ENCODE measurements around the gene ARHGEF28. TPM values are rescaled to one million over a fixed set of nuclear protein-coding genes. Genes with fewer than 3 reads are reported as not detected.

The ARHGEF28 gene, protein sequence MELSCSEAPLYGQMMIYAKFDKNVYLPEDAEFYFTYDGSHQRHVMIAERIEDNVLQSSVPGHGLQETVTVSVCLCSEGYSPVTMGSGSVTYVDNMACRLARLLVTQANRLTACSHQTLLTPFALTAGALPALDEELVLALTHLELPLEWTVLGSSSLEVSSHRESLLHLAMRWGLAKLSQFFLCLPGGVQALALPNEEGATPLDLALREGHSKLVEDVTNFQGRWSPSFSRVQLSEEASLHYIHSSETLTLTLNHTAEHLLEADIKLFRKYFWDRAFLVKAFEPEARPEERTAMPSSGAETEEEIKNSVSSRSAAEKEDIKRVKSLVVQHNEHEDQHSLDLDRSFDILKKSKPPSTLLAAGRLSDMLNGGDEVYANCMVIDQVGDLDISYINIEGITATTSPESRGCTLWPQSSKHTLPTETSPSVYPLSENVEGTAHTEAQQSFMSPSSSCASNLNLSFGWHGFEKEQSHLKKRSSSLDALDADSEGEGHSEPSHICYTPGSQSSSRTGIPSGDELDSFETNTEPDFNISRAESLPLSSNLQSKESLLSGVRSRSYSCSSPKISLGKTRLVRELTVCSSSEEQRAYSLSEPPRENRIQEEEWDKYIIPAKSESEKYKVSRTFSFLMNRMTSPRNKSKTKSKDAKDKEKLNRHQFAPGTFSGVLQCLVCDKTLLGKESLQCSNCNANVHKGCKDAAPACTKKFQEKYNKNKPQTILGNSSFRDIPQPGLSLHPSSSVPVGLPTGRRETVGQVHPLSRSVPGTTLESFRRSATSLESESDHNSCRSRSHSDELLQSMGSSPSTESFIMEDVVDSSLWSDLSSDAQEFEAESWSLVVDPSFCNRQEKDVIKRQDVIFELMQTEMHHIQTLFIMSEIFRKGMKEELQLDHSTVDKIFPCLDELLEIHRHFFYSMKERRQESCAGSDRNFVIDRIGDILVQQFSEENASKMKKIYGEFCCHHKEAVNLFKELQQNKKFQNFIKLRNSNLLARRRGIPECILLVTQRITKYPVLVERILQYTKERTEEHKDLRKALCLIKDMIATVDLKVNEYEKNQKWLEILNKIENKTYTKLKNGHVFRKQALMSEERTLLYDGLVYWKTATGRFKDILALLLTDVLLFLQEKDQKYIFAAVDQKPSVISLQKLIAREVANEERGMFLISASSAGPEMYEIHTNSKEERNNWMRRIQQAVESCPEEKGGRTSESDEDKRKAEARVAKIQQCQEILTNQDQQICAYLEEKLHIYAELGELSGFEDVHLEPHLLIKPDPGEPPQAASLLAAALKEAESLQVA (N-terminal part only)
- total RNA-seq: 12.2 and 20.1 TPM in 2 replicates
- 7.6 TPM for polyA plus RNA-seq (2012)

DNA sequence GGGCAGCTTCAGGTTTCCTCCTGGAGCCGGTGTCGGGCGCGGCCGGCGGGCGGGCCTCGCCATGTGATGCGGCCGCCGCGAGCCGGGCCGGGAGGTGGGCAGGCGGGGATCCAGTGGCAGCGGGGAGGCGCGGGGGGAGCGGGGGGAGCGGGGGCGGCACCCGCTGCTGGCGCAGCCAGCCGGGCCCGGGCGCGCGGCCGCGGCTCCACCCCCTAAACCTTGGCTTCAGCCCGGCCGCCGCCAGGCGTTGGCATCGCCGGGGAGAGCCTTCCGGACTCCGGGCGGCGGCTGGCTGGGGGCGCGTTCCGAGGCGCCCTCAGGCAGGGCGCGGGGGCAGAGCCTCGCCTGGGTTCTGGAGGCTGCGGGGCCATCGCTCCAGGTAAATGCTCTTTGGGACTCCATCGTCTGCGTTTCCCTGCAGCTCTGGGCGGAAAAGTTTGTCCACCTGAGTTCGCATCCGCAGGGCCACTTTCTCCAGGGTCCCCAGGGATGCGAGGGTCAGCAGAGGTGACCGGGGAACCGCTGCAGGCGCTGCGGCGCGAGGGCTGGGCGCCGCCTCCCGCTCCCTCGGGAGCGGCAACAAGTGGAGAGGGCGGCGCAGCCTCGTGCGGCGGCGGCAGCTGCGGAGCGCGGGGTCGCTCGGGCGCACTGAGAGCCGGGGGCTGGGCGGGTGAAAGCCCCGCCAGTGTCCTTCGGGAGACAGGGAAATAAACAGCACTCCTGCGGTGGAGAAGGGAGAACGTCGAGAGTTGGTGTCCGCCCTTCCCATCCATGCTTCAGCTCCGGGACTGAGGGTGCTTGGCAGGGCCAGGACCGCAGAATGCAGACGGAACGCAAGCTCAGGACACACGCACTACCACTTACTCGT is at the start of gene ARHGEF28:
TSS of gene ARHGEF28 (plus strand) at position 253 of the 868 bp plus-strand sequence. CDS start 58,656 bp downstream, outside the sequence.
- DNase-seq (ENCODE audit: low read depth): peak; percentile 84

DNA sequence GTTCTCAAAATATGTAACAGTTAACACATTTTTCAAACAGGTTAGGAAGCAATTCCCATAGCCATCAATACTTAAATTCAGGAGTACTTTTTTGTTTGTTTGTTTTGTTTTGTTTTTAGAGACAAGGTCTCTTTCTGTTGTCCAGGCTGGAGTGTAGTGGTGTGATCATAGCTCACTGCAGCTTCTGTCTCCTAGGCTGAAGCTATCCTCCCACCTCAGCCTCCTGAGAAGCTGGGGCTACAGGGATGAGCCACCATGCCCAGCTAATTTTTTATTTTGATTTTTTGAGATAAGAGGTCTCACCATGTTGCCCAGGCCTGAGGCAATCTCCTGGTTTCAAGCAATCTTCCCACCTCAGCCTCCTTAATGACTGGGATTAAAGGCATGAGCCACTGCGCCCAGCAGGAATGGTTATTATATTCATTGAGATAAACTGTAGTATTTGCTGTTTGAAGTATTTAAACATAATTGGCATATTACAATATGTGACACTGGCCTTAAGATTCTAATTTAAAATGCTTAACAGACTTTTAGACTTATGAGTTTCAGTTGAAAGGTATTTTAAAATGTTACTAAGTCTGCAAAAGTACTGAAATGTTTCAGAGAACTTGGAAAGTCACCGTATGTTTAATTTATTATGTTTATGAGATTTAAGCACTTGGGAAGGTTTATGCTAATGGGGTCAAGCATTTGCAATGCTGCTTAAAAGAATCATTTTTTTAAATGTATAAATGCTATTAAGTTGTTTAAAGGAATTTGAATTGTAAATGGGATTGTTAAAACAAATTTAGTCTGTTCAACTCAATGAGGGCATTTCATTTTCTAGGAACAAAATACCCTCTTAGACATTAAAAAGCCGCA is 43.5 kb upstream of the ARHGEF28 start:
- DNase-seq (ENCODE audit: low read depth): no peak

DNA sequence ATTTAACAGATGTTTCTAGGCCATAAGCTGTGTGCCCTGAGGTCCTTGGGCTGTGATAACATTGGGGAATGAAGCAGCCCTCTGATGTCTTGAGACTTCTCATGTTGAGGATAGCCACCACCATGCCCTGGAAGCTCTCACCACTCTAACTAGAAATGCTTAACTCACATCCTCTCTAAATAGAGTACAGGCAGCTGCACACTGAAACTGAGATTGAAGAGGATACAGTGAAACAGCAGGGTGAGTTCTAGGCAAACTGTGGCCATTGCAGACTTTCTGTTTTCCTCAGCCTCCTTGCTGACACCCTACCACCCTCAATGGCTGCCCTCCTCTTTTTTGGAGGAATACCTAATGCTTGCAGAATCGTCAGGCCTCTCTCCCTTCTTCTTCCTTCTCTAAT is 38.1 kb upstream of the ARHGEF28 start:
- DNase-seq (ENCODE audit: low read depth): no peak

DNA sequence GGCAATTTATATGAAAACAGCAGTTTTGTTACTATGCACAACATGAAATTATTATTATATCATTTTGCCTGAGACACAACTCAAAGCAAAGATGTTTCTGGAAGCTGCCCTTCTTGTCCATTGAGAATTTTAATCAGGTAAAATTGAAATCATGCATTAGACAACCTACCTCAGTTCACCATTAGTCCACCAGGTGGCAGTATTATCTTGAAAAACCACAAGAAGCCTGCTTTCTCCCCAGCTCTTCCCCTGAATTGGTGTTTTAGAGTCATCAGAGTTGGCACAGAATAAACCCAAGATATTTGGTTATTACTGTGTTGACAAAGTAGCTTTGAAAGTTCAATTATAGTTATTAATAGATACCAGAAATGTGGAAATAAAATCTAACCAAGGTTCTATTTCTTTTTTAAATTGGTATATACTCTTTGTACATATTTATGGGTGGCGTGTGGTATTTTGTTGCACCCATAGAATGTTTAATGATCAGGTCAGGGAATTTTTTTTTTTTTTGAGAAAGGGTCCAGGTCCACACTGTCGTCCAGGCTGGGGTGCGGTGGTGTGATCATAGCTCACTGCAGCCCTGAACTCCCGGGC is 34.8 kb upstream of the ARHGEF28 start:
- DNase-seq (ENCODE audit: low read depth): peak; percentile 85

DNA sequence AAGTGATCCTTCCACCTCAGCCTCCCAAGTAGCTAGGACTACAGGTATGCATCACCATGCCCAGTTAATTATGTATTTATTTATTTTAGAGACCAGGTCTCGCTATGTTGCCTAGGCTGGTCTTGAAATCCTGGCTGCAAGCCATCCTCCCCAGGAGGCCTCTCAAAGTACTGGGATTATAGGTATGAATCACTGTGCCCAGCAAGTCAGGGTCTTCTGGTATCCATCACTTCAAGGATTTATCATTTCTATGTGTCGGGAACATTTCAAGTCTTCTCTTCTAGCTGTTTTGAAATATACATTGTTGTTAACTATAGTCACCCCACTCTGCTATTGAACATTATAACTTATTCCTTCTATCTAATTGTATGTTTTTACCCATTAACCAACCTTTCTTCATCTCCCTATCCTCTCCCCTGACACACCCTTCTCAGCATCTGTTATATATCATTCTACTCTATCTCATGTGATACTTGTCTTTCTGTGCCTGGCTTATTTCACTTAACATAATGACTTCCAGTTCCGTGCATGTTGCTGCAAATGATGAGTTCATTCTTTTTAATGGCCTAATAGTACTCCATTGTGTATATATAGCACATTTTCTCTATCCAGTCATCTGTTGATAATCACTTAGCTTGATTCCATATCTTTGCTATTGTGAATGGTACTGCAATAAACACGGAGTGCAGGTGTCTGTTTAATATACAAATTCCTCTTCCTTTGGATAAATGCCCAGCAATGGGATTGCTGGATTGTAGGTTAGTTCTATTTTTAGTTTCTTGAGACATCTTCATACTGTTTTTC is 34.1 kb upstream of the ARHGEF28 start:
- DNase-seq (ENCODE audit: low read depth): no peak

DNA sequence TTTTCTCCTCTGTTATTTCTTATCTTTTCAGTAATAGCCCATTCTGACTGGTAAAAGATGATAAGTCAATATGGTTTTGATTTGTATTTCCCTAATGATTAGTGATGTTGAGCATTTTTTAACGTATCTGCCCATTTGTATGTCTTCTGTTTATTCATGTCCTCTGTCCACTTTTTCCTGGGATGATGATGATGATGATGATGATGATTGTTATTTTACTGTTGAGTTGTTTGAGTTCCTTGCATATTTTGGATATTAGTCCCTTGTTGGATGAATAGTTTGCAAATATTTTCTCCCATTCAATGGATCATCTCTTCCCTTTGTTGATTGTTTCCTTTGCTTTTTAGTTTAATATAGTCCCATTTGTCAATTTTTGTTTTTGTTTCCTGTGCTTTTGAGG is 33.4 kb upstream of the ARHGEF28 start:
- no peak for DNase-seq (ENCODE audit: low read depth)

DNA sequence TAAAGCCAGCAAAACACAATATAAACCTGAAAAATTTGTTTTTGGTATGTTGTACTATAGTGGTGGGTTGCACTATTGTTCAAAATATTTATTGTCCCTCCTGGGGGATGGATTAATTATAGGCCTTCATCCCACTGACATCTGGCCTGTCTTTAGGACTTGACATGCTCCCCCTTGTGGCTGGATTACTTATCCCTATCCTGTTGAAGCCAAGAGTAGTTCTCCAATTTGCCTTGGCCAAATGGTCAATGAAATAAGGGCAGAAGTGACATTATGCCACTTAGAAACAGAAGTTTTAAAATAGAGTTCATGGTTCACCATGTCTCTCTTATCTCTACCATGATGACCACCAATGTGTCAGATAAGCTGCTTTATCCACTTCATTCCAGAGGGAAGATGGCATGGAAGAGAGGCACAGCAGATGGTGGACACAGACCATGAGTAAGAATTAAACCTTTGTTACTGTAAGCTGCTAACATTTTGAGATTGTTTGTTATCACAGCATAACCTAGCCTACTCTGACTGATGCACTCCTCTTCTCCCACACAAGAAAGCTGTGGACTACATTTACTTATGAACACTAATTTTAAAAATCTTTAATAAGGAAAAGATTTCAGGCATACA is 29.2 kb upstream of the ARHGEF28 start:
- peak; percentile 37 for DNase-seq (ENCODE audit: low read depth)

DNA sequence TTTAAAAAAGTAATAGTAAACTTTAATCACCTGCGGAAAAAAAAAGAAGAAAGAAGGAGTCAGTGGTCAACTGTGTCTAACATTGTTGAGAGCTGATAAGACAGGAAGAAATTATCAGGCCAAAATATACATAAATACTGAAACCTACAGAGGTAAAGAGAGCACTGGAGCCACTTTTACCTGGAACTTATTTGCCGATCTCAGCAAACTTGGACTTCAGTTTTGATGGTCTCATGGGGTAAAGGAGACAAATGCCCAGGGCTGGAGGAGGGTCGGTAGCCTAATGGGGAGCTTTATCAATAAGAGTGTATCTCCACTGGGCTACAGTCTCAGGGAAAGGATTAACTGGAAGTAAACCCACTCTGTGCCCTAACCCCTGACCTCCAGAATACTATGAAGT is 26.6 kb upstream of the ARHGEF28 start:
- no peak for DNase-seq (ENCODE audit: low read depth)

DNA sequence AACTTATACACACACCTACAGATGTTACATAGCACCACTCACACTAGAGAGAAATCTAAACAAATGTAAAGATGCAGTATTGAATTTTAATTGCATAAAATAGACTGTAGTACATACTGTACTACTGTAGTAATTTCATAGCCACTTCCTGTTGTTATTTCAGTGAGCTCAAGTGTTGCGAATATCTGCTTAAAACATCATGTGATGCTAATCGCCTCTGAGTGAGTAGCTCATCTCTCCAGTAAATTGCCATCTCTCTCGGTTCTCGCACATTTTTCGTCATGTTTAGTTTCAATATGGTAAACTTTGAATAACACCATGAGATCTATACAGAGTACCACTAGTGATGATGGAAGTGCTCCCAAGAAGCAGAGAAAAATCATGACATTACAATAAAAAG is 22.0 kb upstream of the ARHGEF28 start:
- no peak for DNase-seq (ENCODE audit: low read depth)

DNA sequence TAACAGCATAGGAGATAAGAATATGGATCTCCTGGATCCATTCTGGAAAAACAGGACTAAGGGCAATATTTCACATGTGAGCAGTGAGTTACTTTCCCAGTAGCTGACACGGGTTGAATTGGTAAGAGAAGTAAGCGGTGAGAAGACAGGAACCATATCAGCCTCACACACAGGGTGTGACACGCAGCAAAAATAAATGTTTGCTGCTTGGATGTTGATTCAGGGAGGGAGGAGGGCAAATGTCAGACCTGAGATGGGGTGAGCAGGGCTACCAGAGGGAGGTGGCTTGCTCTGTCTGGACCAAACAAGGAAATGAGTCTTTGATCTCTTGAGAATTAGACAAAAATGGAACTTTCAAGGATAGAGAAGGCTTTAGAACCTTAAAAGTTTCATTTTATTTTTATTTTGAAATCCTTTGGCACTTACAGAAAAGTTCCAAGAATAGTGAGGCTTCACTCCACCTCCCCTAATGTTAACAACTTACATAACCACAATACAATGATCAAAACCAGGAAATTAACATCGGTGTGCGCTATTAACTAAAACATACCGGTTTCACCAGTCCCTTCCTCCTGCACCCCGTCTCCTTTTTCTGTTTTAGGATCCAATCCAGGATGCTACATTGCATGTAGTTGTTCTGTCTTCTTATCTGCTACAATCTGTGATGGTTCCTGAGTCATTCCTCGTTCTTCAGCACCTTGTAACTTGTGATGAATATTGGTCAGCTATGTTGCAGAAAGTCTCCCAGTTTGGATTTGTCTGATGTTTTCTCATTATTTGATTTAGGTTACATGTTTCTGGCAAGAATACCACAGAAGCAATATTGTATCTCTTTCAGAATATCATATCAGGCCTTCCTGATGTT is 20.5 kb upstream of the ARHGEF28 start:
- DNase-seq (ENCODE audit: low read depth): no peak

DNA sequence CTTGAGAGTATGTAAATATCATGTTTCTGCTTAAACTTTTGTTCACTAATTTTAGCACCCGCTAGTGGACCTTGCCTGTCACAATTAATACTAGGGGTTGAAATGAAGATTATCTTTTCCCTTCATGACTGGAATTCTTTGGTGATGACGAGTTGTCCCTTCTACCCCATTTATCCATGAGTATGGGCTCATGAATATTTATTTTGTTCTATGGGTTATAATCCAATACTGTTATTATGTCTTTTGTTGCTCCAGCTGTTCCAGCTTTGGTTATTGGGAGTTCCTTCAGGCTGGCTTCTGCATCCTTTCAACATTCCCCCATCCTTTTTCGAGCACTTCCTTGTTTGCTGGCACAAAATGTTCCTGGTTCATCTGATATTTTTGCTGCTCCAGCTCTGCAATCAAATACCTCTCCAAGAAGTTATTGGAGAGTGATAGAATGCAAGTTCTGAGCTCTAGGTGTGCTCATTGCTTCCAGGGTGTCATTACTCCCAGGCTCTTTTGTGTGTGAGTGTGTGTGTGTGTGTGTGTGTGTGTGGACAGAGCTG is 19.7 kb upstream of the ARHGEF28 start:
- no peak for DNase-seq (ENCODE audit: low read depth)

DNA sequence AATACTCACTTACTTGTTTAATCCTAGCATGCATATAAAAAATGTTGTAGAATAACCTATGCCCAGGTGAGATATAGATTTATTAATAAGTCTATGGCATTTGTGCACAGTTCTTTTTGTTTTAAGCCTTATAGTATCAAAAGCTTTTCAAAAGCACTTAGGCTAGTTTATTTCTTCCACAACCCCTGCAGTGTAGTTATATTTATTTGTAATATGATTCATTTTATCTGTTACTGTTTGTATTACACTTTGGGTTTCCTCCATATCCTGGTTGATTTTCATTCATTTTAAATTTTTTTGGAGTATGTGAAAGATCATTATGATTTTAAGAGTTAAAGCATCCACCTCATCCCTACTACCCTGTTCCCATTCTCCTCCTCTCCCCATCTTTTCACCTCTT is 18.8 kb upstream of the ARHGEF28 start:
- no peak for DNase-seq (ENCODE audit: low read depth)

DNA sequence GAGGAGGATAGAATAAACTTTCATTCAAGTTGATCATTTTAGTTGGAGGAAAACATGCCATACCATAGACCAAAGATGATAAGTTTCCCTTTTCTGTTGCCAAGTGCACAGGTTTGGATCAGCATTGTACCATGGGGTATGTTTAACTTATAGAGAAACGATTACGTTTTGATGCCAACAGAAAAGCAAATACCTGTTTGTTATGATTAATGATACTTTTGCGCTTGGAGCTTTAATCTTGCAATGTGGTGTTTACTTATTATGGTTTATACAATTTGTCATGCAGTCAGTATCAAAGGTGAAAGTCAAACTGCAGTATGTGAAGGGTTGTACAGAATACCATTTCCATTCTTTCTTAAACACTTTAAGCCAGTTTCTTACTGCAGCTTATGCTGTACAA is 13.2 kb upstream of the ARHGEF28 start:
- DNase-seq (ENCODE audit: low read depth): no peak

DNA sequence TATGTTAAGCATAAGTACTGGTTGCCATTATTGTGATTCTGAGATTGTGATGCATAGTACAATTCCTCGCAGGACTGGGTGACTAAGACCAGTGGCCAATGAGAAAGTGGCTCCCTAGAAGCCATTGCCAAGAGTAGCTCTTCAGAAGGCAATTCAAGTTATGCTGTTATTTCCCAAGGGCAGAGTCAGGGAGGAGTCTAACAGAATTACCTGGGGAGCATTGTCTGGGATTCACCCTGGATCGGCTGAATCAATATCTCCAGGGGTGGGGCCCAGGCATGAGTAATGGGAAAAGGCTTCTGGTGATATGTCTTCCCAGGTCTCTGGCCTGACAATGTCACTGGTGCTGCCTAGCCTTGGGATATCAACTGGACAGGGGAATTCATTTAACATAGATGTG is 10.9 kb upstream of the ARHGEF28 start:
- DNase-seq (ENCODE audit: low read depth): no peak

DNA sequence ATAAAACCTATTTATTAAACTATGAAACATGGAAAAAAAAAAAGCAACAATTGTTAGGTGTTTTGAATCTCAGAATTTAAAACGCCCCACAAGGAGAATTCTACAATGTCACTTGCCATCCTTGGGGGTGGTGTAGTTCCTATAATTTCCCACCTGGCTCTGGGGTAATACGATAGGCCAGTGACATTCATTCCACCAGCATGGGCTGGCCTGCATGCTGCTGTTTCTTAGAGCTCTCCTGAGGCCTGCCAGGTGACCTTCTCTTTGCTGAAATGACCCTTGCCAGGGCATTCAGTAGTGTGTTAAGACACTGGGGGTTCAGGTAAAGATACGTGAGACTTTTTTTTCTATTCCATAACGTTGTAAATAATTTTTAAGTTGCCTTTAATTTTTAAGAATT is 10.0 kb upstream of the ARHGEF28 start:
- no peak for DNase-seq (ENCODE audit: low read depth)

DNA sequence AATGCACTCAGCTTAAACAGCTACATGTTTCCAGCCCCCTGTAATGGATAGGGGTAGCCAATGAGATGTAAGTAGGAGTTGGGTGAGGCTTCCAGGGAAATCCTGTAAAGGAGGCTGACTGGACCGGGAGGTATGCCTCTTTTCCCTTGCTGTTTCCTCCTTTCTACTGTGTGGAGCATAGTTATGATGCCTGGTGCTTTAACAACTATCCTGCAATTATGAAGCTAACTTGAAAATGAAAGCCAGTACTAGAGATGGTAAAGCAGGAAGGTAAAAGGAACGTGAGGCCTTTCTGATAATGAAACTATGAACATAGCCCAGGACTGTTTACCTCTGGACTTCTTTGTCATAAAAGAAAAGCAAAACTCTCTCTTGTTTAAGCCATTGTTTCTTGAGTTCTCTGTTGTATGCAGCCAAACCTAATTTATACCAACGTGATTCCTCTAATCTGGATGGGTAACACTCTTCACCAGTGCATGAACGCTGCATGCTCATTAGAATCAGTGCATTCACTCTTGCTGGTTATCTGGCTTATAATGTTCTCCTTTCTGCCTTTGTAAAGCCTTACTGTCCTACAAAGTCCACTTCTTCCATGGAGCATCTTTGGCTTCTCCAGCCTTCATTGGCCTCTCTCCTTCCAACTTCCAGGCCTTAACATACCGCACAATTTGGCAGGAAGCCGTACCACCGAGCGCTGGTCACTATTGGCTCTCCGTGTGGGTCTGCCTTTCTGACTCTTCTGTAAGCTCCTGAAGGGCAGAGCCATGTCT is 8.3 kb upstream of the ARHGEF28 start:
- DNase-seq (ENCODE audit: low read depth): no peak

Data from myocyte (in vitro differentiated cells).